HG03103 (cell line): ENCODE results near the gene NME5.

Source experiments
- ATAC-seq: cut with Tn5 transposase; IDR thresholded peaks from one replicate; pipeline ENCODE4 v1.9.1; 2021; ENCODE audit warnings: low read depth; ENCODE audit not compliant: unreplicated experiment

Gene NME5

DNA sequence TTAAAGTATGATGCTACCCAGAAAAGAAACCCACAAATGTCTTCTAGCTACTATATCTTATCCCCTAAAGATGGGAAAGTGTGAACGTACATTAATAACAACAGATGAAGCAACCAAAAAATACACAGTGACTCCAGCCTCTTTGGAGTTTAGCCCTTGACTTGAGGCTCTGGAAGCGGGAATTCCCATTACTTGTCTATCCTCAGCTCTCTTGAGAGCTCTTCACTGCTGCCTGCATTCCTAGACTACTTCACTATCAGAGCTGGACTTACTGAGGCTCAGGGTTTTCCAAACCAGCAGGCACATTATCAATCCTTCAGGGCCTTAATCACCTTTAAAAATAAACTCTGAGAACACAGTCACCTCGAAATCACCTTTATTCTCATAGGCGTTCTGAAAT is 1.0 kb upstream of the NME5 start:
- ATAC-seq: no peak

DNA sequence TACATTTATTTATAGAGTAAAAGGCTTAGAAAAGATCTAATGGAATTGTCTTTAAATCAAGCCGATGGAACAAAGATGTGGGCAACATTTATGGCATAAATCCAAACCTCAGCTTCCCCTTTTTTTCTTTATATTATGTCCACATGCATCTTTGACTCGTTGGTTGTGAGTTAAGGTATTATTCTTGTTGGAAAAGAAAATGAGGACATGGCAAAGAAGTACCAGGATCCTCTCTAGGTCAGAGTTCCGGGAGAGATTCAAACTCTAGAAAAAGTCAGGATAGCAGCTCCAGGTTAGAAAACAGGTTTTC is 508 bp upstream of the NME5 start:
- ATAC-seq: no peak

DNA sequence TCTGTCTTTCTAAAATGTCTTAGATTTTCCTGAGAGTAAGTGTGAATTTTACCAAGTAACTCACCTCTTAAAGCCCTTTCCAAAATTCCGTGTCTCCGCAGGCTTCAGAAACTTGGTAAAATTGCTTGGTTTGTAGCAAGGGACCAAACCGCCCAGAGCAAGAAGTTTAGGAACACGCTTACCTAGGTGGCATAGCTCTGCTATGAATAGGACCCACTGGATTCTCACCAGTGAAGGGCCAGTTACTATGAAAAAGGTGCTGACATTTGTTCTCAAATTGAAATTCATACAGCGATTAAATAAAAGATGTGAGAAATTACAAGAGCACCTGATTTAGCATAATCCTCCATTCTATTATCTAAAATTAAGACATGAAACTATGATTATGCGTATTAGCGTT is 6.7 kb downstream of the NME5 start:
- no peak for ATAC-seq

DNA sequence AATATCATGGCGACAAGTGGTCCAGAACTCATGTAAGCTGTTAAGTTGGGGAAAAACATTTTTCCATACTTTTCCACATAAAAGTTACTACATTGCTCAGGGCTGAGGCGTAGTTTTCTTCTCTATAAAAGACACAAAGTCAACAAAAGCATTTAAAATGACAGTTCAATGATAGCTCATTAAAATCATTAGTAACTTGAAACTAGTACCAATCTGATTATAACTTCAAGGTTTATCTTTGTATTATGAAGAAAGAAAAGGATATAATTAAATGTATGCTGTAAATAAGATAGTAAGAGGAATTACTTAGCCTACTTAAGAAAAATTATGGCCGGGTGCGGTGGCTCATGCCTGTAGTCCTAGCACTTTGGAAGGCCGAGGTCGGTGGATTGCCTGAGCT is 9.9 kb downstream of the NME5 start:
- ATAC-seq: no peak

DNA sequence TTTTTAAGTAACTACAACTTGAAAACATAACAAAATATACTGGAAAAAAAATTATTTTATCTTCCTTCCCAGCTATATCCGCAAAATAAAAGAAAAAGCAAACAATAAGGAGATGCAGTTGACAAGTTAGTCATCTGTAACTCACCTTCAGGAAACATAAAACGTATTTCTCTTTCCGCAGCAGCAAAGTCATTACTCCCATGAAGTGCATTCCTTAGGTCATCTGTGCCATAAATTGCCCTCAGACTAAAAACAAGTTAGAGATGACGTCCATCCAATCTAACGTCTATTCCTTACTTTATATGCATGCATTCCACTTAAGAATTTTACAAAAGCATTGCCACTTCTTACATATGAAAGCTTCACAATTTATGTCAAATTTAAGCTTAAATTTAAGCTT is 10.9 kb downstream of the NME5 start:
- ATAC-seq: no peak

DNA sequence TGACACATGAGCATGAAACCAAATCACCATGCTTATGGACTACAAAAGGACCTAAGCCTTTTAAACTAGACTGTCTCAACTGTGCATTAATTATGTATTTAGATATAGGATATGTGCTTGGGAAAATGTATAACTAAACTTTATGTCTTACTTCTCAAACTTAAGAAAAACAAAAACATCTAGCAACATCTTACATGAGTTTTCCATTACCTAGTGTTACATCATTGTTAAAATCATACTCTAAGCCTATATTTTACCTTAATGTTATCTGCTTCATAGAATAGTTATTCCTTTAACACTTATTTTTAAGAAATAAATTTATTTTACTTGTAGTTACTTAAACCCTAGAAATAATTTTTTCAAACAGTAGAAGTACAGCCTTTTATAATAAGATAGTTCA is 24.0 kb downstream of the NME5 start:
- ATAC-seq: no peak

DNA sequence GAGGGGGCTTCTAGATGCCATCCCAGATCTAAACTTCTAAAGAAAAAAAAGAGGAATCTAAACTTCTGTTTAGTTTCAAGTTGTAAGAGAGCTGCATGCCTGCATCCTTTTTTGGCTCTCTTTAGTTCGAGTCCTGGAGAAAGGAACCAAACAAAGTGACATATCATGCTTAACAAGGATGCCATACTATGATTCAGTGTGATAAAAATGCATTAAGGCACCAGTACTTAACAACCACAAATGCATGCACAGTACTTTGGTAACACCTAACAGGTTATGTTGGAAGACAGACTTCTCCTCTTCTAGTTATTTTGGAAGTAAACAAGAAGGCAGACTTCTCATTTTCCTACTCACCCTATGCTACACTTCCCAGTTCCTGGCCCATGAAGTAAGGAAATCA is 27.3 kb downstream of the NME5 start:
- ATAC-seq: no peak

DNA sequence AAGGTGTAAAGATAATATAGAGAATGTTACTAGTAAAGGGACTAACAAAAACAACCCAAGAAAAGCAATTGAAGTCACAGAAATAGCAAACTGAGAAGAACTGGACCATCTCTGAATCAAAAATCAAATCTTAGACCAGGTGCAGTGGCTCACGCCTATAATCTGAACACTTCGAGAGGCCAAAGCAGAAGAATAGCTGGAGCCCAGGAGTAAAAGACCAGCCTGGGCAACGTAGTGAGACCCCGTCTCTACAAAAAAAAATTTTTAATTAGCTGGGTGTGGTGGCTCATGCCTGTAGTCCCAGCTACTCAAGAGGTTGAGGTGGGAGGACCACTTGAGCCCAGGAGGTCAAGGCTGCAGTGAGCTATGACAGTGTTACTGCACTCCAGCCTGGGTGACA is 28.0 kb downstream of the NME5 start:
- ATAC-seq: no peak

DNA sequence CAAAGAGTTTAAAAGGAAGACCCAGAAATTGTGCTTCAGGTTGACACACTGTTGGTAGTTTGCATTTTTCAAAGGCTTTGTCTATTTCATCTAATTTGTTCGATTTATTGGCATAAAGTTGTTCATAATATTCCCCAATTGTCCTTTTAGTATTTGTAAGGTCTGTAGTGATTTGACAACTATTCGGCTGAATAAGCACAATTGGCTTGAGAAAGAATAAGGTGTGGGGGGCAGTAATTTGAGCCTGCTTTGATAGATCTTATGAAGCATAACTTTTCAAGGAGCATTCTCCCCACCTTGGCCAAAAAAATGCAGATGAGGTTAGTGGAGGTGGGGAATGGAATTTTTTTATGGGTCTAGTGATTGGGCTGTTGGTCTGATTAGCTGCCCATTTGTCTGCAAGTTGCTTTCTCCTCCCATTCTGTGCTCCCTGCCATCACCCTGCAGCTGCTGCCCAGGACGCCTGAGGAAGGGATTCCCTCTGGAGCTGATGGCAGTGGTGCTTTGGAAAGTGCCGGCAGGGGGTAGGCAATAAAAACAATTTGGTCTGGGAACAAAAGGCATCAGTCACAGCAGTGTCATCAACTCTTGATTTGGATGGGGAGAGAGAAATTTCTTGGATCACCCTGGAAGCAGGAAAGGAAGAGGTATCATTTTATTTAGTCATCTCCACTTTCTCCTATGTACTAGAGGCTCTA is 28.8 kb downstream of the NME5 start:
- no peak for ATAC-seq

DNA sequence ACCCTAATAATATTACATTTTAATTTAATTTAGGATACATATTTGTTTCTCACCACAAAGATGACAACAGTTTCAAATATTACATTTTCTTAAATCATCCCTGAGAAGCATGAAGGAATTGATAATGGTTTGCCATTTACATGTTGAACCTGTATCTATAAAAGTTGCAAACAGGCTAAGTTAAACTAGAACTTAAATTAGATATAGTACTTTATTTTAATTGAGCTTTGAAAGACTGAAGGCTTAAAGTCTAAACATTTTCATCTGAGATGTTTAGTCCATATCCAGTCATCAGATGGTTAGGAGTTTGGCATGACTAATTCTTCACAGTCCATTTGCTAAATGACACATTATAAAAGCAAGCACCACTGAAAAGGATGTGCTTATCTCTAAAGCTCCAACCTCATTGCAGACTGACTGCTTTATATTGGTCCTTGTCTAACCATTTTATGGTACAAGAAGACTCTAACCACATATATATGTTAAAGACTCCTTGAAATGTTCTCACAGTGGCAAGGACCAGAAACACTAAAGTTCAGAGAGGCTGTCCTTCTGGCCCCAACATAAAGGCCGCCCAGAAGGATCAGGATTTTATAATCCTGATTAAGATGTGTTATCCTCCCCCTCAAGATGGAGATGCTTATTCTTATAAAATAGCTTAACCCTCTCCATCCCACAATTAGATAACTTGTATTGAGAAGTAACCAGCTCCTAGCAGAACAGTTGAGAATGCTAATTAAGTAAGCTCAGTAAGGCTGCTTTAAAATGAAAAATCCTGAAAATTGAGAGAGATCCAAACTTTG is 29.6 kb downstream of the NME5 start:
- no peak for ATAC-seq

DNA sequence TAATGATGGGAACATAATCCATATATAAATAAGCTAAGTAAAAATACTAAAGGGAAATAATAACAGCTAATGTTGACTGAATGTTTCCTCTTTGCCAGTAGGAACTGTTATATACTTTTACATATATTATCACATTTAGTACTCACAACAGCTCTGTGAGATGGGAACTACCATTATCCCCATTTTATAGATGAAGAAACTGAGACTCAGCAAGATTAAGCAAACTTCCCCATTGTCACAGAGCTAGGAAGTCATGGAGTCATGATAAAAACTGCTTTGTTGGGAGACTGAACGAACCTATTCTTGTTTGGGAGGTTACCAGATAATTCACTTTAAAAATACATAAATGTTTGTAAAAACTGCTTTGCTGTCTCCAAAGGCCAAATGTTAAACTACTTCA is 32.0 kb downstream of the NME5 start:
- no peak for ATAC-seq

DNA sequence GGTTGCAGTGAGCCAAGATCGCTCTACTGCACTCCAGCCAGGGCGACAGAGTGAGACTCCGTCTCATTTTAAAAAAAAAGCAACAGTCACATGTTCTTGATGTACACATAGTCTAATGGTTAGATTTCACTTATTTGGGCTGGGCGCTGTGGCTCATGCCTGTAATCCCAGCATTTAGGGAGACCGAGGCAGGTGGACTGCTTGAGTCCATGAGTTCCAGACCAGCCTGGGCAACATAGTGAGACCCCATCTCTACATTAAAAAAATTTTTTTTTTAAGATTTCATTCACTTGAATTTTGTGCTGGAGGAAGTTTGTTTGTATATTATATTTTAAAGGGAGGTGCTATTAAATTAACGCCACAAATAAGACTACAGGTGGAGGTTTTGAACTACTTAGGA is 33.5 kb downstream of the NME5 start:
- ATAC-seq: no peak

DNA sequence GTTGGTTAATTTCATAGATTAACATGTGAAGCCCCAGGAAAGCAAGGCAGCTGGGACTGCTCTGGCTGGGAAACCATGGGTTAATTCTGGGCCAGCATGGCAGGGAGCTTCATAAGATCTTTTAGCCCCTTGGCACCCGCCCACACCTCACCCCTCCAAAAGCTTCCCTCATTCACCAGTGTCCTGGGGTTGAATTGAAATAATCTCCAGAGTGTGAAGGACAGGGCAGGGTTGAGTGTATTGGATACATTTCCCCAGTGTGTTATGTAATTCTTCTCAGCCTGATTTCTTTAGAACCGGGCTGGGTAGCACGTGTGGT is 36.0 kb downstream of the NME5 start:
- no peak for ATAC-seq

DNA sequence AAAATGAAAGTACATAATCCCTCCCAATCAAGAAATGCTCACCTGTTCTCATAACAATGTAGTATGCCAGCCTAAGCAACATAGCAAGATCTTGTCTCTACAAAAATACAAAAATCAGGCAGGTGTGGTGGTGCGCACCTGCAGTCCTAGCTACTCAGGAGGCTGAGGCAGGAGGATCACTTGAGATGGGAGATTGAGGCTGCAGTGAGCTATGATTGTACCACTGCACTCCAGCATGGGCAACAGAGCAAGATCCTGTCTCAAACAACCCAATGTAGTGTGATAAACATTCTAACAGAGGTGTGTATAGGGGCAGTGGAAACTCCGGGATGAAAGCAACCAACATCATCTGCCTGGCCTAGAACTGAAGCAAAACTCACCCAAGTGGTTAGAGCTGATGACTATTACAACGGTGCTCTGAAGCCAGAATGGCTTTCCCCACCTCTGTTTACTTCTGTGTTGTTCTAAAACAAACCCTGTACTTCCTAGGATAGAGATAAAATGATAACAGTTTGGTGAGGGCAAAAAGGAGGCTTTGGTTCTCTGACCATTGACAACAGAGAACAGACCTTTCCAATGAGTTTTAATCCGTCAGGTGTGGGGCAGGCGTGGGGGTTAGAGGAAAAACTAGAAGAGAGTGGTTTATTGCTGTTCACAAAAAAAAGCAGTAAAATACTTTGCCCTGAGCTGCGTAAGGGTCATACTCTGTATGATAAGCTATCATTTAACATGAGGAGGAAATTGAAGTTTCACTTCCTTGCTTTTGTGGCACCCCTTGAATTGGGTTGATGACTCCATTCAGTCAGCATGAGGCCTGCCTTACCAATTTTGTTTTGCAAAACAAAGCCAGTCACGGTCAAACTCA is 36.5 kb downstream of the NME5 start:
- ATAC-seq: no peak

DNA sequence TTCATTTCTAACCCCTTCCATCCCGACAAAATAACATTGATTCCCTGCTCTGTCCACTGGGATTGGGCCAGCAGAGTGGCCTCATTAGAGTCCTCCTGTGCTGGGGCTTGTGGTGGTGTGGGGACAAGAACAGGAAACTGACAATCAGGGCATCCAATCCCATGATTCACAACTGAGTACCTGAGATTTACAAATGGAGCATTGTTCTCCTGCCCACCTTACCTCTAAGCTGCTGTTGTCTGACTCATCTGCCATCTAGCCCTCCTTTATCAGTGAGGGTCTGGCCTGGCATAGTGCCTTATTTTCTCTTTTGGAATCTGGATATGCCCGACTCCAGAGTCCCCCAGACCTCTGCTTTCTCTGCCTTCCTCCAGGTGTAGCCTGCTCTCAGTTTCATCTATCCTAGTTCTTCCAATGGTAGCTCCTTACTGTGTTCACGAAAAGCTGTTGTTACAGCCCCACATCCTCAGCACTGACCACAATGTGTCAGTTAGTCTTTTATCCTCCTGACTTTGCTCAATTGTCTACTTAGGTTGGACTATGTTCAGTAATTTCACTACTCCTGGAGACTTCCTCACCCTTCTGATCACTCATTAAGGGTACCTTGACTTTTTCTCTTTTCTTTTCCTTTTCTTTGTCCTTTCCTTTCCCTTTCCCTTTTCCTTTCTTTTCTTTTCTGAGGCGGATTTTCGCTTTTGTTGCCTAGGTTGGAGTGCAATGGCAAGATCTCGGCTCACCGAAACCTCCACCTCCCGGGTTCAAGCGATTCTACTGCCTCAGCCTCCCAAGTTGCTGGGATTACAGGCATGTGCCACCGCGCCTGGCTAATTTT is 42.0 kb downstream of the NME5 start:
- no peak for ATAC-seq

DNA sequence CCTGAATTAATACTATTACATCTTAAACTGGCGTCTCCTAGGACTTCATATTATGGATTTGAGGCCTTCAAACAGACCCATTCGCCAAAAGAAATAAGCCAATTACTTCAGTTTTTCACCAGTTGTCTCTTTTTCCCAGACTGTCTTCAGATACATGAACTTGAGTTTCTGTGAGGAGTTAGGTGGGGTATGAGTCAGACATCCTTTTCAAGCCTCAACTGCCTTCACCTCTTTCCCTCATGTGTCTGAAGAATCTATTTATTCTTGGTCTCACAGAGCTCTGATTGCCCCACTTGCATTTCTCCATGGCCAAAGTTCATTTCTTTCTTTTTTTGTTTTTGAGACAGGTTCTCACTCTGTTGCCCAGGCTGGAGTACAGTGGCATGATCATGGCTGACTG is 42.9 kb downstream of the NME5 start:
- ATAC-seq: no peak

DNA sequence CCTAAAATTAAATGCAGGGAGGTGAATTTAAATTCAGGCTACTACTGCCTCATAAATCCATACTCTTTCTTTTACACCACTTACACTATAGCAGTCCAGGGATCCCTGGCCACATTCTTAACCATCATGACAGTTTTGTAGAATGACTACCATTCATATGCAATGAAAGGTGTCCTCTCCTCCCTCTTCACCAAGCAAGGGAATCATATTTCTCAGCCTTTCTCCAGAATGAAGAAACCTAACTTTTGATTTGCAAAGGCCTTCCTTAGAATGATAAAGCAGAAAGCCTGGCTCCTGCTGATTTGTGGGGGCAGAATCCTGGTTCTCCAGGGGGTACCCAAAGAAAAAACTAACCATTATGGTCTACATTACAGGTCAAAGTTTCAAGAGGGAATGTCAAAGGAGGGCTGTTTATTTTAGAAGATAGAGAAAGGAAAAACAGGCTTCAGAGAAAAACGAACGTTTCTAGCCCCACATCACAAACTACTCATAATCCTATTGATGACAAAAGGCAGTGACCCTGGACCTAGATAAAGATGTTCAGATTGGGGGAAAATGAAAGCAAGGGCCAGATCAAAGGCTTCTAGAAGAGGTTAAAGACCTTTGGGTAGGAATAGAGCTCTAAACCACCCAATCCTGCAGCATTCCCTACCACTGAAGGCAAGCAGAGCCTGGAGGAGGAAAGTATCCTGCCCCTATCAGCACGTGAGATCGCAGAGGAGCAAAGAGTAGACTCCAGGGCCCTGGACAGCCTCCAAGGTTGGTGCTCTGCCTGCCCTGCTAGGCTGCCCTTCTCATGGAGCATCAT is 43.9 kb downstream of the NME5 start:
- ATAC-seq: no peak

DNA sequence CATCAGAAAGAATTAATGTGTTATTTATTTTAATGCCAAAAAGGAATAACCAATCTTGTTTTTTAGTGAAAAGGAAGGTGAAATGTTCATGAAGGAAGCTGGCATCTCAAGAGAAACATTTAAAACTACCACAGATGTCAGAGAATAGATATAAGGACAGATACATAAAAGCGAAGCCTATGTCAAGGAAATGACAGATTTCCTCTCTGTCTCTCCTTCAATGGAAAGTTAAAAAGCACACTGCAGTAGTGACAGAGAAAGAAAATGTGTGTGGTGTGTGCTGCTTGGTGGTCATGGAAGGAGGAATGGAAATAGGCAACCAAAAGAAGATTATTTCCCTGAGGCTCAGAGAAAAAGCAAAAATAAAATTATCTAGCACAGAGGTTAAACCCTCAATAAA is 46.2 kb downstream of the NME5 start:
- no peak for ATAC-seq

DNA sequence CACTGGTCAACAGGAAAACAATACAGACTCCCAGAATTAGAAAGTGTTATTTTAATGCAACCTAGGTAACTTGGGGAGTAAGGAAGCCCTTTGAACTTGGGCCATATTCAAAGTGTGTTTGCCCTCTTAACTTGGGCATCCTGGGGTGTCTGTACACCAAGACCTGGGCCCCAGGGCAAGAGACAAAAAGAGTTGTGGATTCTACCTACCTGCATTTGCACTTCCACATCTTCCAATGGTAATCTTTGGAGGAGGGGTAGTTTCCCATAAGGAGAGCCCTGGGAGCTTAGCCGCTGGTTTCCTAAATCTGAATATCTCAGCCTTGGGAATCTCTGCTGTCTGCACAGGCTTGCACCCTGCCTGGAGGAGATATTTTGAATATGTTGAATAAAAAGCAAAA is 46.9 kb downstream of the NME5 start:
- ATAC-seq: no peak

DNA sequence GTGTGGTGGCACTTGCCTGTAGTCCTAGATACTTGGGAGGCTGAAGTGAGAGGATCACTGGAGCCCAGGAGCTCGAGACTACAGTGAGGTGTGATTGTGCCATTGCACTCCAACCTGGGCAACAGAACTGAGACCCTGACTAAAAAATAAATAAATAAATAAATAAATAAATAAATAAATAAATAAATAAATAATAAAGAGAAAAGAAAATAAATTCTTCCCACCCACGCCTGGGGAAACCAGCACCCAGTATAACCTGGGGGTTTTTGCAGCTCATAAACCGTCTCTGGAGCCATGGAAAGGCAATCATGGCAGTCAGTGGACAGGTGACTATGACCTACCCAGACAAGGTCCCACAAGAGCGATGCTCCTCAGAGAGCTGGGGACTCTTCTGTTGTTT is 47.5 kb downstream of the NME5 start:
- no peak for ATAC-seq
